ENCODE measurements around the gene KRTAP21-3.

DNA sequence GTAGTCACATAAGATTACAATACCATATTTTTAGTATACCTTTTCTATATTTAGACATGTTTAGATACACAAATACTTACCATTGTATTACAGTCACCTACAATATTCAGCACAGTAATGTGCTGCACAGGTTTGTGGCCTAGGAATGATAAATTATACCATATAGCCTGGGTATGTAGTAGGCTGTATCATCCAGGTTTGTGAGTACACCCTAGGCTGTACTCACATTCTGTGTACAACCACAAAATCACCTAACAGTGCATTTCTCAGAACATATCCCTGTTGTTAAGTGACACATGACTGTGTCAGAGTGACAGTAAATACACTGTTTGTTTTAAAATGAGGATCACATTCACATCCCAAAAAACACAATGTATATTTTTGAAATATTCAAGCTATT, 11.2 kb downstream of the KRTAP21-3 start:
- TF ChIP-seq, protein P1, sequence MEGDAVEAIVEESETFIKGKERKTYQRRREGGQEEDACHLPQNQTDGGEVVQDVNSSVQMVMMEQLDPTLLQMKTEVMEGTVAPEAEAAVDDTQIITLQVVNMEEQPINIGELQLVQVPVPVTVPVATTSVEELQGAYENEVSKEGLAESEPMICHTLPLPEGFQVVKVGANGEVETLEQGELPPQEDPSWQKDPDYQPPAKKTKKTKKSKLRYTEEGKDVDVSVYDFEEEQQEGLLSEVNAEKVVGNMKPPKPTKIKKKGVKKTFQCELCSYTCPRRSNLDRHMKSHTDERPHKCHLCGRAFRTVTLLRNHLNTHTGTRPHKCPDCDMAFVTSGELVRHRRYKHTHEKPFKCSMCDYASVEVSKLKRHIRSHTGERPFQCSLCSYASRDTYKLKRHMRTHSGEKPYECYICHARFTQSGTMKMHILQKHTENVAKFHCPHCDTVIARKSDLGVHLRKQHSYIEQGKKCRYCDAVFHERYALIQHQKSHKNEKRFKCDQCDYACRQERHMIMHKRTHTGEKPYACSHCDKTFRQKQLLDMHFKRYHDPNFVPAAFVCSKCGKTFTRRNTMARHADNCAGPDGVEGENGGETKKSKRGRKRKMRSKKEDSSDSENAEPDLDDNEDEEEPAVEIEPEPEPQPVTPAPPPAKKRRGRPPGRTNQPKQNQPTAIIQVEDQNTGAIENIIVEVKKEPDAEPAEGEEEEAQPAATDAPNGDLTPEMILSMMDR (IDR thresholded peaks at IDR 0.05): no peak
- no peak for TF ChIP-seq POLR2A (IDR thresholded peaks at IDR 0.05)

All from Peyer's patch (tissue), 4 donors.